Body of pancreas (tissue), 4 donors: ENCODE measurements around the gene GREB1. TPM values are rescaled to one million over a fixed set of nuclear protein-coding genes. Genes with fewer than 3 reads are reported as not detected.

Source experiments
- ATAC-seq: fragments of 150-250 bp; one replicate; pipeline ENCODE4 v1.9.1; 2016
- DNase-seq, 4 donors: peaks; one replicate each; pipeline ENCODE4 v3.0.0-alpha.2; 2019
- H3K27ac ChIP-seq, 4 donors: fragments of 200-600 bp; sonication (generic); 1 replicate in 3 of 4; 2 replicates in 1 of 4; pipeline versions ENCODE4 v1.5.1 to v1.6.1; 2016 to 2019; ENCODE audit warnings: mild to moderate bottlenecking in 1 of 4, mixed read lengths in 1 of 4, moderate library complexity in 1 of 4
- H3K27me3 ChIP-seq, 2 donors: fragments of 200-600 bp; sonication (generic); one replicate each; pipeline ENCODE4 v1.6.0; 2016; ENCODE audit warnings: mild to moderate bottlenecking in 1 of 2
- H3K36me3 ChIP-seq, 2 donors: fragments of 200-600 bp; sonication (generic); replicated peaks in 1 of 2; 2 replicates each; pipeline ENCODE4 v1.5.1; 2016; ENCODE audit warnings: low read depth in 2 of 2; ENCODE audit not compliant: insufficient read depth in 1 of 2
- H3K4me1 ChIP-seq: fragments of 200-600 bp; sonication (generic); one replicate; pipeline ENCODE4 v1.6.0; 2016
- H3K4me3 ChIP-seq, 2 donors: fragments of 200-600 bp; sonication (generic); 1 replicate in 1 of 2; 2 replicates in 1 of 2; pipeline ENCODE4 v1.5.1; 2016 to 2019
- H3K9me3 ChIP-seq, 3 donors: fragments of 200-600 bp; sonication (generic); 1 replicate in 2 of 3; 2 replicates in 1 of 3; pipeline ENCODE4 v1.5.1; 2016
- CTCF ChIP-seq, 7 experiments: fragments of 450-650 bp in 4 of 7; fragments of 200-600 bp in 3 of 7; sonication (generic) in 3 of 7; IDR thresholded peaks; one replicate each; pipeline ENCODE4 v1.5.1; 2016 to 2019; ENCODE audit warnings: antibody characterized with exemption in 7 of 7
- POLR2A ChIP-seq, 3 donors: fragments of 450-650 bp; IDR thresholded peaks; one replicate each; pipeline ENCODE4 v1.6.1; 2016; ENCODE audit warnings: antibody characterized with exemption in 3 of 3, mild to moderate bottlenecking in 2 of 3
- WGBS, 2 donors: methylation state at CpG; one replicate each; pipeline ENCODE4 v1.1.5; 2017; 5-methylcytosine and 5-hydroxymethylcytosine counted together
- intact Hi-C: fragments of 100-400 bp; cut with DNase I; formaldehyde crosslinking; loops from one replicate; pipeline ENCODE4 v1.15.1; 2023
- total RNA-seq, 2 donors: library from RNA; depleted of rRNA; stranded (reverse); fragments of >200 nt; gene quantifications; one replicate each; pipeline ENCODE4 v1.1.0, GENCODE V29; 2016

GREB1 gene
- total RNA-seq, 2 donors from 2014 or later: 10.4 to 19.8 TPM

- no peaks in the 10 kb centered on the region for H3K36me3 ChIP-seq
- no peaks in the 10 kb centered on the region for H3K9me3 ChIP-seq
- H3K4me3 ChIP-seq: no peak within 1 kb of the TSS
- 15 to 27% methylated on average over 3 to 72 of the region's 93 CpGs for WGBS, 2 donors
- TF ChIP-seq POLR2A (IDR thresholded peaks at IDR 0.05) (no peak), CTCF (IDR thresholded peaks at IDR 0.05) (peak in 3 of 7 experiments; percentile 5 to 45 (median 22))
- H3K27me3 ChIP-seq: no peaks in the 10 kb centered on the region
- peaks cover 10% of the 10 kb centered on the region for H3K4me1 ChIP-seq
- DNase-seq: peak; percentile 69 to 83 (median 73)
- intact Hi-C loops: no loop called here
- no peak within 1 kb of the TSS for H3K27ac ChIP-seq
- ATAC-seq: peak; percentile 96
Observed at GRCh38 chr2:11669454-11670291, 135.8 kb downstream of the GREB1 start, which contains the start of gene NTSR2. NTSR2 (minus strand) TSS chr2:11670195; CDS start chr2:11670129, 66 bp downstream.

GRCh38 chr2:11672407-11672806, 138.6 kb downstream of the GREB1 start:
- TF ChIP-seq POLR2A (IDR thresholded peaks at IDR 0.05): no peak
- no peak for TF ChIP-seq CTCF (IDR thresholded peaks at IDR 0.05)
- 61 to 63% methylated on average over 3 of the region's 3 CpGs for WGBS, 2 donors

GRCh38 chr2:11674983-11675382, 141.1 kb downstream of the GREB1 start:
- Histone ChIP-seq H3K27me3 (no peaks in the 10 kb centered on the region), H3K36me3 (no peaks in the 10 kb centered on the region), H3K4me1 (peaks cover 11% of the 10 kb centered on the region), H3K4me3 (no peak overlapping the region), H3K9me3 (no peaks in the 10 kb centered on the region), H3K27ac (no peak overlapping the region)
- DNase-seq: no peak
- WGBS, 2 donors: 58 to 70% methylated on average over 10 of the region's 10 CpGs
- TF ChIP-seq CTCF (IDR thresholded peaks at IDR 0.05) (no peak), POLR2A (IDR thresholded peaks at IDR 0.05) (no peak)
- ATAC-seq: no peak
- intact Hi-C loops: no loop called here

More at GRCh38 chr2:11672407-11672806, 138.6 kb downstream of the GREB1 start:
- ATAC-seq (no peak), DNase-seq (no peak)
- H3K4me1 ChIP-seq: peaks cover 10% of the 10 kb centered on the region
- no peaks in the 10 kb centered on the region for H3K9me3 ChIP-seq
- intact Hi-C loops: no loop called here
- no peaks in the 10 kb centered on the region for H3K36me3 ChIP-seq
- H3K27me3 ChIP-seq: no peaks in the 10 kb centered on the region
- H3K27ac ChIP-seq: no peak overlapping the region
- H3K4me3 ChIP-seq: no peak overlapping the region

- ATAC-seq (no peak), DNase-seq (no peak)
- 73 to 87% methylated on average over 3 of the region's 3 CpGs for WGBS, 2 donors
- H3K27me3 ChIP-seq: no peaks in the 10 kb centered on the region
- H3K27ac ChIP-seq: no peak overlapping the region
- TF ChIP-seq POLR2A (IDR thresholded peaks at IDR 0.05) (no peak), CTCF (IDR thresholded peaks at IDR 0.05) (no peak)
- H3K36me3 ChIP-seq: no peaks in the 10 kb centered on the region
- intact Hi-C loops: no loop called here
- no peak overlapping the region for H3K4me3 ChIP-seq
- peaks cover 13% of the 10 kb centered on the region for H3K4me1 ChIP-seq
- no peaks in the 10 kb centered on the region for H3K9me3 ChIP-seq
Observed at GRCh38 chr2:11675423-11676112, 141.7 kb downstream of the GREB1 start.
